GM21576 (cell line): ENCODE results near the gene TCAP.
"Not testable (repeated sequence)": the region's sequence is repeated elsewhere in the genome, so short reads cannot be mapped to it uniquely, and the experiment has no call there.

Experiments used
- ATAC-seq: cut with Tn5 transposase; IDR thresholded peaks from one replicate; pipeline ENCODE4 v1.9.1; 2021; ENCODE audit warnings: mild to moderate bottlenecking, moderate library complexity; ENCODE audit not compliant: unreplicated experiment

Gene TCAP

GRCh38 chr17:39678340-39679116, 13.4 kb downstream of the TCAP start:
- ATAC-seq, result no peak

- ATAC-seq, result no peak
These were observed 14.5 kb downstream of the TCAP start for GRCh38 chr17:39679521-39680192.

GRCh38 chr17:39683295-39683939, 18.3 kb downstream of the TCAP start:
- no peak for ATAC-seq

- no peak for ATAC-seq
These were observed 19.4 kb downstream of the TCAP start for GRCh38 chr17:39684369-39685192.

- ATAC-seq, result no peak
These were observed 22.0 kb downstream of the TCAP start for GRCh38 chr17:39687101-39687545.

- ATAC-seq, result peak; percentile 84
These were observed 22.7 kb downstream of the TCAP start, which contains the start of gene PGAP3 for GRCh38 chr17:39687546-39688474. Gene PGAP3, minus strand, starts transcription at chr17:39688057. Its CDS starts 43 bp downstream, at chr17:39688014.

GRCh38 chr17:39688475-39688835, 23.3 kb downstream of the TCAP start:
- ATAC-seq, result no peak

GRCh38 chr17:39688945-39689344, 23.8 kb downstream of the TCAP start:
- ATAC-seq, result no peak

GRCh38 chr17:39694593-39694992, 29.4 kb downstream of the TCAP start:
- ATAC-seq, result no peak

- ATAC-seq, result no peak
These were observed 29.9 kb downstream of the TCAP start for GRCh38 chr17:39695089-39695474.

GRCh38 chr17:39696731-39697130, 31.6 kb downstream of the TCAP start:
- no peak for ATAC-seq

- ATAC-seq, result no peak
These were observed 32.8 kb downstream of the TCAP start for GRCh38 chr17:39697961-39698360.

GRCh38 chr17:39699157-39699817, 34.1 kb downstream of the TCAP start:
- ATAC-seq, result not testable (repeated sequence)

GRCh38 chr17:39699818-39700147, 34.6 kb downstream of the TCAP start, which contains the start of gene ERBB2:
Gene ERBB2, plus strand, starts transcription at chr17:39700064. Its CDS starts 175 bp downstream, at chr17:39700239.
- ATAC-seq, result no peak

GRCh38 chr17:39700148-39700987, 35.2 kb downstream of the TCAP start:
- no peak for ATAC-seq

GRCh38 chr17:39701012-39701783, 36.0 kb downstream of the TCAP start:
- no peak for ATAC-seq

- no peak for ATAC-seq
These were observed 36.8 kb downstream of the TCAP start for GRCh38 chr17:39701784-39702422.
